Heart left ventricle (tissue), 16 donors: Measurements from ENCODE around the gene CDC42. TPM values are rescaled to one million over a fixed set of nuclear protein-coding genes. Genes with fewer than 3 reads are reported as not detected.

Experiments
- ATAC-seq, 4 donors: fragments of 200-7000 bp; cut with Tn5 transposase; one replicate each; pipeline ENCODE4 v1.9.1; 2020 to 2022; ENCODE audit warnings: moderate library complexity in 4 of 4, mild to moderate bottlenecking in 3 of 4, moderate number of reproducible peaks in 1 of 4
- DNase-seq, 5 donors: peaks; one replicate each; pipeline ENCODE4 v3.0.0-alpha.2; 2020
- H3K27ac ChIP-seq, 12 donors: fragments of 200-600 bp; sonication (generic) in 4 of 12; one replicate each; pipeline versions ENCODE4 v1.5.0 to v1.8.0; 2016 to 2022; ENCODE audit warnings: mild to moderate bottlenecking in 2 of 12
- H3K27me3 ChIP-seq, 9 donors: fragments of 200-600 bp; sonication (generic) in 2 of 9; one replicate each; pipeline versions ENCODE4 v1.5.1 to v1.8.0; 2016 to 2022; ENCODE audit warnings: mild to moderate bottlenecking in 3 of 9
- H3K36me3 ChIP-seq, 9 donors: fragments of 200-600 bp; sonication (generic) in 2 of 9; one replicate each; pipeline versions ENCODE4 v1.5.0 to v1.8.0; 2018 to 2022; ENCODE audit warnings: mild to moderate bottlenecking in 2 of 9
- H3K4me1 ChIP-seq, 12 donors: fragments of 200-600 bp; sonication (generic) in 4 of 12; one replicate each; pipeline versions ENCODE4 v1.5.0 to v1.8.0; 2016 to 2022; ENCODE audit warnings: mild to moderate bottlenecking in 3 of 12
- H3K4me3 ChIP-seq, 12 donors: fragments of 200-600 bp; sonication (generic) in 4 of 12; one replicate each; pipeline versions ENCODE4 v1.5.0 to v1.8.0; 2017 to 2022; ENCODE audit warnings: mild to moderate bottlenecking in 9 of 12, moderate library complexity in 4 of 12
- H3K9me3 ChIP-seq, 12 donors: fragments of 200-600 bp; sonication (generic) in 4 of 12; one replicate each; pipeline versions ENCODE4 v1.5.0 to v1.8.0; 2016 to 2022; ENCODE audit warnings: mild to moderate bottlenecking in 1 of 12
- CTCF ChIP-seq, 12 donors: fragments of 200-600 bp; sonication (generic) in 4 of 12; IDR thresholded peaks; one replicate each; pipeline versions ENCODE4 v1.5.0 to v1.8.0; 2018 to 2022; ENCODE audit warnings: antibody characterized with exemption in 12 of 12, mild to moderate bottlenecking in 5 of 12
- POLR2A ChIP-seq, 2 donors: fragments of 450-650 bp; IDR thresholded peaks; one replicate each; pipeline ENCODE4 v1.6.1; 2017; ENCODE audit warnings: antibody characterized with exemption in 2 of 2, mild to moderate bottlenecking in 2 of 2, moderate library complexity in 2 of 2
- WGBS, 4 donors: extraction: QIAGEN DNeasy Blood & Tissue Kit in 2 of 4; methylation state at CpG; one replicate each; pipeline versions ENCODE4 v1.1.5 to v1.1.7; 2013 to 2018; 5-methylcytosine and 5-hydroxymethylcytosine counted together
- intact Hi-C, 10 donors: fragments of 100-400 bp; cut with DNase I; formaldehyde crosslinking; loops; one replicate each; pipeline versions ENCODE4 v1.11.1 to v1.14.2; 2022
- polyA plus RNA-seq, 2 donors: library from polyadenylated mRNA; stranded (reverse); fragments of 200-250 nt; gene quantifications; one replicate each; pipeline ENCODE4 v1.2.3, GENCODE V29; 2013
- total RNA-seq, 9 donors: library from RNA; depleted of rRNA in 2 of 9; stranded (reverse); fragments of >200 nt in 2 of 9; fragmentation: NEBNext Ultra II Directional in 3 of 9; extraction: Animal tissue kit (Norgen Biotek cat#: 25700) in 3 of 9; gene quantifications; one replicate each; pipeline versions ENCODE4 v1.1.0 to v1.2.4, GENCODE V29; 2016 to 2023
- donor health status: ischemic (EF 13 %, LVEDD 7.1; RV severe dilation, severe dysfunction).
- donor health status: healthy with polysubstance abuse.
- donor health status: DM: no; HTN: yes; CAD: no.
- donor health status: DM: no; HTN: no; CAD: no.
- donor health status: ischemic (EF 25% LVEDD 6.9; RV normal size, moderate dysfunction).
- donor health status: ischemic (EF 25% LVEDD 5.7; RV mildly dilated, moderate dysfunction).
- donor health status: healthy.
- donor health status: DM: yes; HTN: yes; CAD: no.
- donor health status: ischemic (EF 35%, LVEDD 5.7; RV mildly dilated, moderate dysfunction).
- donor health status: nonischemic (EF 11% LVEDD 7.7; RV severe dilation, severe dysfunction).
- donor health status: DM: yes; HTN: yes; CAD: no.
- donor health status: PGD.
- donor health status: ischemic (EF 29% LVEDD 5.4; RV normal size, mild dysfunction).
- donor health status: nonischemic (EF 23%, LVEDD 6.1; RV moderate dilation, normal function).

Gene CDC42
- total and polyA plus RNA-seq, 11 donors, result 74.3 to 260 (median 184) TPM

- H3K27ac ChIP-seq, result no peak overlapping the region
- ATAC-seq, result peak in 1 of 4 donors; percentile 14
- intact Hi-C loops, result loop anchor here in 7 of 10 donors (10.0 kb wide), 5 partner anchors 131 to 511 kb away; partner anchors contain the start of genes C1QC (in 2 of the 7) and C1QA (in 1 of the 7)
Observed at GRCh38 chr1:22133247-22133930, 80.9 kb downstream of the CDC42 start.

GRCh38 chr1:22133931-22134324, 81.4 kb downstream of the CDC42 start:
- Histone ChIP-seq H3K27me3 (peaks cover 0 to 34% (median 3%) of the 10 kb centered on the region in 9 donors), H3K36me3 (no peaks in the 10 kb centered on the region), H3K4me3 (no peak overlapping the region), H3K27ac (no peak overlapping the region), H3K4me1 (peaks cover 0 to 4% (median 0%) of the 10 kb centered on the region in 12 donors), H3K9me3 (no peaks in the 10 kb centered on the region)
- intact Hi-C loops, result loop anchor here in 7 of 10 donors (10.0 kb wide), 5 partner anchors 131 to 511 kb away; partner anchors contain the start of genes C1QC (in 2 of the 7) and C1QA (in 1 of the 7)
- DNase-seq (no peak), ATAC-seq (no peak)
- 23 to 30% (median 25%) methylated on average over 15 of the region's 15 CpGs for WGBS, 4 donors
- TF ChIP-seq POLR2A (IDR thresholded peaks at IDR 0.05) (no peak), CTCF (IDR thresholded peaks at IDR 0.05) (no peak)

More at GRCh38 chr1:22133247-22133930, 80.9 kb downstream of the CDC42 start:
- Histone ChIP-seq H3K4me3 (no peak overlapping the region), H3K4me1 (peaks cover 0 to 4% (median 0%) of the 10 kb centered on the region in 12 donors), H3K9me3 (no peaks in the 10 kb centered on the region), H3K36me3 (no peaks in the 10 kb centered on the region), H3K27me3 (peaks cover 0 to 34% (median 2%) of the 10 kb centered on the region in 9 donors)
- no peak for TF ChIP-seq POLR2A (IDR thresholded peaks at IDR 0.05)
- no peak for TF ChIP-seq CTCF (IDR thresholded peaks at IDR 0.05)
- no peak for DNase-seq
- WGBS, 4 donors, result 53 to 71% (median 65%) methylated on average over 13 to 16 of the region's 16 CpGs

- Histone ChIP-seq H3K27ac (no peak overlapping the region), H3K4me3 (no peak overlapping the region), H3K9me3 (no peaks in the 10 kb centered on the region), H3K36me3 (no peaks in the 10 kb centered on the region), H3K27me3 (peaks cover 0 to 54% (median 9%) of the 10 kb centered on the region in 9 donors), H3K4me1 (peaks cover 0 to 12% (median 5%) of the 10 kb centered on the region in 12 donors)
- WGBS, 4 donors, result 47 to 58% (median 56%) methylated on average over 13 to 16 of the region's 16 CpGs
- intact Hi-C loops, result loop anchor here in 7 of 10 donors (10.0 kb wide), 5 partner anchors 128 to 508 kb away; partner anchors contain the start of genes C1QC (in 2 of the 7) and C1QA (in 1 of the 7)
- TF ChIP-seq CTCF (IDR thresholded peaks at IDR 0.05), result no peak
- no peak for TF ChIP-seq POLR2A (IDR thresholded peaks at IDR 0.05)
- DNase-seq (no peak), ATAC-seq (no peak)
Observed at GRCh38 chr1:22137004-22137720, 84.7 kb downstream of the CDC42 start.
